MM.1S (cell line): Measurements from ENCODE around the gene NGEF.

Source experiments
- DNase-seq: peaks from one replicate; pipeline ENCODE4 v3.0.0-alpha.2; 2015
- H2AFZ ChIP-seq: fragments of 300-600 bp; sonication (generic); 2 replicates; pipeline ENCODE4 v1.6.0; 2016; ENCODE audit warnings: antibody characterized with exemption, low read length
- H3F3A ChIP-seq: fragments of 300-600 bp; sonication (generic); 2 replicates; pipeline ENCODE4 v1.6.1; 2016; ENCODE audit warnings: mild to moderate bottlenecking, antibody characterized with exemption, low read length, moderate library complexity, mixed read lengths; ENCODE audit not compliant: insufficient read depth
- H3K27ac ChIP-seq: fragments of 300-600 bp; sonication (generic); 2 replicates; pipeline ENCODE4 v1.5.1; 2016; ENCODE audit warnings: mild to moderate bottlenecking, low read length
- H3K27me3 ChIP-seq: fragments of 300-600 bp; sonication (generic); replicated peaks from 2 replicates; pipeline ENCODE4 v1.6.0; 2016; ENCODE audit warnings: low read length; ENCODE audit not compliant: insufficient read depth
- H3K36me3 ChIP-seq: fragments of 300-600 bp; sonication (generic); replicated peaks from 2 replicates; pipeline ENCODE4 v1.6.1; 2016; ENCODE audit warnings: mild to moderate bottlenecking, low read length, mixed read lengths; ENCODE audit not compliant: insufficient read depth
- H3K4me1 ChIP-seq: fragments of 300-600 bp; sonication (generic); 2 replicates; pipeline ENCODE4 v1.6.1; 2016; ENCODE audit warnings: low read length, mixed read lengths
- H3K4me2 ChIP-seq: fragments of 300-600 bp; sonication (generic); 2 replicates; pipeline ENCODE4 v1.6.0; 2016; ENCODE audit warnings: low read depth, low read length
- H3K4me3 ChIP-seq: fragments of 300-600 bp; sonication (generic); 2 replicates; pipeline ENCODE4 v1.5.1; 2016; ENCODE audit warnings: low read length, mixed read lengths
- H3K79me2 ChIP-seq: fragments of 300-600 bp; sonication (generic); 2 replicates; pipeline ENCODE4 v1.6.1; 2016; ENCODE audit warnings: mixed run types, low read length, mixed read lengths
- H3K9ac ChIP-seq: fragments of 300-600 bp; sonication (generic); 2 replicates; pipeline ENCODE4 v1.6.1; 2016; ENCODE audit warnings: low read length, mixed read lengths
- H3K9me2 ChIP-seq: fragments of 300-600 bp; sonication (generic); replicated peaks from 2 replicates; pipeline ENCODE4 v1.6.1; 2016; ENCODE audit warnings: mild to moderate bottlenecking, low read length, mixed read lengths; ENCODE audit not compliant: insufficient read depth
- H3K9me3 ChIP-seq: fragments of 300-600 bp; sonication (generic); replicated peaks from 2 replicates; pipeline ENCODE4 v1.6.1; 2016; ENCODE audit warnings: mild to moderate bottlenecking, low read length, mixed read lengths; ENCODE audit not compliant: insufficient read depth
- H4K20me1 ChIP-seq: fragments of 300-600 bp; sonication (generic); 2 replicates; pipeline ENCODE4 v1.6.1; 2016; ENCODE audit warnings: mild to moderate bottlenecking, low read length, moderate library complexity, mixed read lengths; ENCODE audit not compliant: insufficient read depth
- CTCF ChIP-seq: fragments of 300-600 bp; sonication (generic); IDR thresholded peaks from 2 replicates; pipeline ENCODE4 v1.5.1; 2016; ENCODE audit warnings: antibody characterized with exemption, low read length, mixed read lengths
- EZH2 ChIP-seq: fragments of 300-600 bp; sonication (generic); optimal IDR thresholded peaks from 2 replicates; pipeline ENCODE3; 2017; ENCODE audit warnings: low read depth, mild to moderate bottlenecking, antibody characterized with exemption, low read length, mixed read lengths
- EZH2phosphoT487 ChIP-seq: fragments of 300-600 bp; sonication (generic); IDR thresholded peaks from 2 replicates; pipeline ENCODE4 v1.6.1; 2018; ENCODE audit warnings: antibody characterized with exemption, low read length

NGEF gene

GRCh38 chr2:233047667-233048066, 34.6 kb upstream of the NGEF start:
- Histone ChIP-seq H3F3A (no peaks in the 10 kb centered on the region), H3K27me3 (no peaks in the 10 kb centered on the region), H3K9me3 (no peaks in the 10 kb centered on the region), H3K79me2 (no peaks in the 10 kb centered on the region), H3K9me2 (no peaks in the 10 kb centered on the region), H4K20me1 (no peaks in the 10 kb centered on the region), H3K9ac (no peak overlapping the region), H3K36me3 (no peaks in the 10 kb centered on the region), H2AFZ (no peak overlapping the region), H3K4me1 (no peaks in the 10 kb centered on the region), H3K27ac (no peak overlapping the region), H3K4me3 (no peak overlapping the region), H3K4me2 (no peak overlapping the region)
- no peak for TF ChIP-seq EZH2phosphoT487
- no peak for TF ChIP-seq CTCF
- TF ChIP-seq EZH2 = no peak
- DNase-seq = no peak

- no peaks in the 10 kb centered on the region for H3K27me3 ChIP-seq
These were observed 34.1 kb upstream of the NGEF start for GRCh38 chr2:233047206-233047605.

DNA sequence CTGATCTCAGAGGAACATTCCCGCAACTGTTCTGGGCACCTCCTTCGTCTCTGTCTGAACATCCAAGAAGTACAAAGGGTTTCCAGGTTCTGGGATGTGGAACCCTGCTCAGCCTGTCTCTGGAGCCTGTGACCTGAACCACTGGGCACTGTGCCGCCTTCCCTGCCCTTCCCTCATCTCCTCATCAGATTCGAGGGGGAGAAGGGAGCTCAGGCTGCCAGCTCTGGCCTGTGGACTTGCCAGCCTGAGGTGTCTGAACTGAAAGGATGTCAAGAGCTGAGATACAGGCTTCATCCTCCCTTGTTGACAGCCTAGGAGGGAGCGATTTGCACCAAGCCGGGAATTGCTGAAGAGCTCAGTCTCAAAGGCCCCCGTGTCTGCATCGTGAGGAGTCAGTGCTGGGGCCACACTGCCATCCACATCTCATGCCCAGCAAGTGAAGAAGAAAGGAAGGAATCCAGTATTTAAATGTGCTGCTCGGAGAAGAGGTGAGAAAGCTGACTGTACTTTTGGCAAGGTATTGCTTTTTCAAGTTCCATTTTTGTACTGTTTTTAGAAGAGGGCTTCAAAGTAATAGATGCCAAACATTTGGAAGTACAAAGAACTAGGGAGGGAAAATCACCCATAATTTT, 32.0 kb upstream of the NGEF start:
- Histone ChIP-seq H3K9ac (no peak overlapping the region), H4K20me1 (no peaks in the 10 kb centered on the region), H2AFZ (no peak overlapping the region), H3K9me2 (no peaks in the 10 kb centered on the region), H3K9me3 (no peaks in the 10 kb centered on the region), H3K4me3 (no peak overlapping the region), H3F3A (no peaks in the 10 kb centered on the region), H3K27me3 (no peaks in the 10 kb centered on the region), H3K4me2 (no peak overlapping the region), H3K4me1 (no peaks in the 10 kb centered on the region), H3K36me3 (no peaks in the 10 kb centered on the region), H3K27ac (no peak overlapping the region), H3K79me2 (no peaks in the 10 kb centered on the region)
- TF ChIP-seq CTCF (no peak), EZH2 (no peak), EZH2phosphoT487 (no peak)
- DNase-seq = no peak

More at GRCh38 chr2:233047206-233047605, 34.1 kb upstream of the NGEF start:
- no peaks in the 10 kb centered on the region for H4K20me1 ChIP-seq
- no peak overlapping the region for H2AFZ ChIP-seq
- H3K9me2 ChIP-seq = no peaks in the 10 kb centered on the region
- H3K79me2 ChIP-seq = no peaks in the 10 kb centered on the region
- H3K36me3 ChIP-seq = no peaks in the 10 kb centered on the region
- H3F3A ChIP-seq = no peaks in the 10 kb centered on the region
- no peak for DNase-seq
- H3K27ac ChIP-seq = no peak overlapping the region
- H3K4me2 ChIP-seq = no peak overlapping the region
- H3K9ac ChIP-seq = no peak overlapping the region
- TF ChIP-seq EZH2 (no peak), CTCF (no peak), EZH2phosphoT487 (no peak)
- no peaks in the 10 kb centered on the region for H3K9me3 ChIP-seq
- H3K4me3 ChIP-seq = no peak overlapping the region
- no peaks in the 10 kb centered on the region for H3K4me1 ChIP-seq
